Bronchial epithelial cell (primary cell): ENCODE data around the gene OPN1SW. TPM values are rescaled to one million over a fixed set of nuclear protein-coding genes. Genes with fewer than 3 reads are reported as not detected.

ENCODE experiments used
- DNase-seq: peaks from one replicate; pipeline ENCODE4 v3.0.0-alpha.2; 2010; ENCODE audit warnings: low read depth
- FAIRE-seq: peaks from 2 replicates; lab custom pipeline; 2011; peaks lifted over from hg19 to GRCh38; lab: Jason Lieb, UNC
- H3K27me3 ChIP-seq: 2 replicates; pipeline ENCODE4 v1.5.1; 2011; ENCODE audit warnings: low read length; ENCODE audit not compliant: control insufficient read depth, insufficient read depth
- H3K36me3 ChIP-seq: 2 replicates; pipeline ENCODE4 v1.5.1; 2011; ENCODE audit warnings: low read length; ENCODE audit not compliant: control insufficient read depth, insufficient read depth
- H3K4me3 ChIP-seq: 2 replicates; pipeline ENCODE4 v1.5.1; 2011; ENCODE audit warnings: mild to moderate bottlenecking, low read depth, low read length, control low read depth
- total RNA-seq: library from RNA; depleted of rRNA; stranded (reverse); fragments of >200 nt; gene quantifications from 2 replicates; pipeline ENCODE4 v1.2.1, GENCODE V29; 2014
- TF ChIP-seq, protein P1 (sequence below): IDR thresholded peaks from 2 replicates; pipeline ENCODE4 v1.5.1; 2011; ENCODE audit warnings: mild to moderate bottlenecking, moderate library complexity, low read length, control low read depth, inconsistent platforms; ENCODE audit not compliant: insufficient read depth, severe bottlenecking

OPN1SW gene
- total RNA-seq, 1 donor from 2014 or later = not detected

DNA sequence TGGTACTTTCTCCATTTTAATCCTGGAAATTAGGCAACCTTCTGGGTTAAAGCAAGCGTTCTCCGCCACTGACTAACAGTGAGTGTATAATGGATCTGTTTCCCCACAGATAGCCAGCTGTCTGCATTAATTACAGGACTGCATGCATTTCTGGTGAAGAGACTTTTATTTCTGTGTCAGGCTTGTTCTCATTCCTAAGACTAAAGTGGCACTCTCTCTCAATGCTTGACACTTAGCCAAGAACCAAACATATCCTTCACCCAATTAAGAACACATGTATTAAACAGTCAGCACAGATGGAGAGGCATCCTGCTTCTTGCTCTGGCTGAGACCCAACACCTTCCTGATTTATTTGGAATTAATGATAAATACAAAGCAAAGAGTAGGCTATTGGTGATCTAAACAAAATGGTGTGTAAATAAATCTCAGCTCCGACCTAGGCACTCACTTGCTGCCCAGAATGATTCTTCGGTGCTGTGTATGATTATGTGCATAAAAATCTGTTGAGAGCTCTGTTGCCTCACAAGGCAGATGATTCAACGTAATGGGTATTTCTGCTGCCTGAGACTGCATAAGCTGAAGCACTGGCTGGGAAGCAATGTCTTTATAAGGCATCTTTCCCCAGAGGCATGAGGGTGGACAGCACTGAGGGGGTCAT is 19.6 kb downstream of the OPN1SW start:
- TF ChIP-seq, protein P1, sequence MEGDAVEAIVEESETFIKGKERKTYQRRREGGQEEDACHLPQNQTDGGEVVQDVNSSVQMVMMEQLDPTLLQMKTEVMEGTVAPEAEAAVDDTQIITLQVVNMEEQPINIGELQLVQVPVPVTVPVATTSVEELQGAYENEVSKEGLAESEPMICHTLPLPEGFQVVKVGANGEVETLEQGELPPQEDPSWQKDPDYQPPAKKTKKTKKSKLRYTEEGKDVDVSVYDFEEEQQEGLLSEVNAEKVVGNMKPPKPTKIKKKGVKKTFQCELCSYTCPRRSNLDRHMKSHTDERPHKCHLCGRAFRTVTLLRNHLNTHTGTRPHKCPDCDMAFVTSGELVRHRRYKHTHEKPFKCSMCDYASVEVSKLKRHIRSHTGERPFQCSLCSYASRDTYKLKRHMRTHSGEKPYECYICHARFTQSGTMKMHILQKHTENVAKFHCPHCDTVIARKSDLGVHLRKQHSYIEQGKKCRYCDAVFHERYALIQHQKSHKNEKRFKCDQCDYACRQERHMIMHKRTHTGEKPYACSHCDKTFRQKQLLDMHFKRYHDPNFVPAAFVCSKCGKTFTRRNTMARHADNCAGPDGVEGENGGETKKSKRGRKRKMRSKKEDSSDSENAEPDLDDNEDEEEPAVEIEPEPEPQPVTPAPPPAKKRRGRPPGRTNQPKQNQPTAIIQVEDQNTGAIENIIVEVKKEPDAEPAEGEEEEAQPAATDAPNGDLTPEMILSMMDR = no peak
- DNase-seq = no peak
- FAIRE-seq = no peak

DNA sequence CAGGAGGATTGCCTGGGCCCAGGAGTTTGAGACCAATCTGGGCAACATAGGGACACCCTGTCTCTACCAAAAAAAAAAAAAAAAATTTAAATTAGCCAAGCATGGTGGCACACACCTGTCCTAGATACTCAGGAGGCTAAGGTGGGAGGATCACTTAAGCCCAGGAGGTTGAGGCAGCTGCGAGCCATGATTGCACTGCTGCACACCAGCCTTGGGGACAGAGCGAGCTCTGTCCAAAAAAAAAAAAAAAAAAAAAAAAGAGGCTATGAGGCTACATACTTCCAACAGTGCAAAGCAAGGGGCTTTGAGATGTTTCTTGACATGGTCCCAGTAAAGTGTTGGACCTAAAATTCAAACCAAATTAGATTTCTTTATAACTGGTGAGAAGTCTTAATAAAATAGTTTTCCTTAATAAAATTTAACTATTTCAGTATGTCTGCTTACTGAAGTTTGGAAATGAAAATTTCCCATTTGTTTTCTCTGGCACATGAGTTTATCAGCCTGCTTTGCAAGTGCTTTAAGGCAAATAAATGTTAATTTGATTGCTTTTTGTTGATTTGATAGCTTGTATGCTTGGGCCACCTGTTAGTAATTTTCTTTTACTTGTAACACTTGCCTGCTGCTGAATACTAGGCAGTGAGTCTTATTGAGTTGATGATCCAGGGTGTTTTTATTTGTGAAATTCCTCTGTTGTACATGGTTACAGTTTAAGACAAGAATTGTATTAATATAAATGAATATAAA is 20.3 kb downstream of the OPN1SW start:
- Histone ChIP-seq H3K4me3 (no peak overlapping the region), H3K27me3 (no peaks in the 10 kb centered on the region), H3K36me3 (peaks cover 15% of the 10 kb centered on the region)
- TF ChIP-seq, protein P1 = no peak
- DNase-seq (no peak), FAIRE-seq (no peak)

More for the DNA sequence above, 19.6 kb downstream of the OPN1SW start:
- Histone ChIP-seq H3K27me3 (no peaks in the 10 kb centered on the region), H3K4me3 (no peak overlapping the region), H3K36me3 (peaks cover 15% of the 10 kb centered on the region)

DNA sequence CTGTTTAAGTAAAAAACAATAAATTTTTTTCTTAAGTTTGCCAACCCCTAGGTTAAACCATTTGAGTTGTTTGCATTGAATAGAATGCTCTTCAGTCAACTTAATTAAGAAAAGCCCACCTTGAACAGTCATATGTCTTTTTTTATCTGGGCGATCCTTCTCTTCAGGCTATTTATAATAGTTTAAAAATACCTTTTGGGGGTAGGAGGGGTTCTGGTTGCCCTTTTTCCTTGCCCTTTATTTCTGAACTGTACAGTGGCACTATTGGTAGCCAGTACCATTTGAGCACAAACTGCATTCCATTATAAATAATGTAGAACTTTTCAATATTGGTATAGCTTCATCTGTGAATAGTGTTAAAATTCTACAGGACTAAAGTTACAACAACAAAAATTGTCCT is 23.3 kb downstream of the OPN1SW start:
- H3K36me3 ChIP-seq = peaks cover 14% of the 10 kb centered on the region
- TF ChIP-seq, protein P1 = no peak
- DNase-seq = no peak
- FAIRE-seq = no peak
- no peak overlapping the region for H3K4me3 ChIP-seq
- H3K27me3 ChIP-seq = no peaks in the 10 kb centered on the region

DNA sequence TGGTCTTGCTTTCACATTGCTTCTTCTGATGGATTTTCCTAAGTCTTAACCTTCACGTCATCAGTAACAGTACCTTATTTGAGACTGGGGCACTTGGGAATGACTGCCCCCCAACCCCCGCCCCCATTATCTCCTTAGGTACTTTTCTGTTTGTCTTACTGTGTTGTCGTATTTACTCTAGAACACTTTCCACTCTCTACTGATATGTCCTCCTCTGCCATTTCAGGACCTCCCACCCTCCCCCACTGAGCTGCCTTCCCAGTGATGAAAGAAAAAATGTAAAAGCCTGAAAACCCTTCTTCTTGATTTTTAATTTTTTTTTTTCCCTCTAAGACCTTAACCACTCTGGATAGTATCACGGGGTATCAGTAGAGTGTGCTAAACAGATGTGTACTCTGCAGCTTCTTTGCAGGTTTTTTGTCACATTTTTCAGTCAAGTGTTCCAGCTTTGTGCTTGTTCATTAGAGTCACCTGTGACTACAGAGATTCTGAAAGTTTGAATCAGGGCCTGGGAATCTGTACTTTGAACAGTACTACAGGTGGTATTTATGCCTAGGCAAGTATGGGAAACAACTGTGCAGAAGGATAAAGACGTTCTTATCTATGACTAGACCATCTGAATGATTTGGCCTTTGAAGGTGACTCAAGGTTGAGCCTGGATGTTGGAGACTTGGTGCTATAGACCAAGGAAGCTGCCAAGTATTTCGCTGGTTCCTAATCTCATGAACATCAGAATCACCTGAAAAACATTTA is 28.1 kb downstream of the OPN1SW start:
- Histone ChIP-seq H3K4me3 (no peak overlapping the region), H3K36me3 (peaks cover 6% of the 10 kb centered on the region), H3K27me3 (no peaks in the 10 kb centered on the region)
- FAIRE-seq (no peak), DNase-seq (no peak)
- TF ChIP-seq, protein P1 = no peak

DNA sequence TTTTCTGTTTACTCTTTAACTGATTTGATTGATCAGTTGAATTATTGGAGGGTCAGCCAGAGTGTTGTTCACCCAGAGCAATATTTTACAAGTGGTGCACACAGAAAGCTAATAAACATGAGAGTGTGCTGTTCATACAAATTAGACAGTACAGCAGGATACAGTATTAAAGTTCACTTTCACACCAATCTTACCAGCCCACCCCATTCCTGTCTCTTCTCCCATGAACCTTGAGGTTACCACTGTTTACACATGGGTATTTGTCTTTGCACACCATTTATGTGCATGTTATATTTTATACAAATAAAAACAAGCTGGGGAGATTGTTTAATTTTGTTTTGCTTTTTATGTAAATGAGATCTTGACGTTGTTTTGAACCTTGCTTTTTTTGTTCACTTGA is 29.9 kb downstream of the OPN1SW start:
- DNase-seq (no peak), FAIRE-seq (no peak)
- TF ChIP-seq, protein P1 = no peak
- H3K36me3 ChIP-seq = peaks cover 5% of the 10 kb centered on the region
- no peak overlapping the region for H3K4me3 ChIP-seq
- no peaks in the 10 kb centered on the region for H3K27me3 ChIP-seq
